Activated CD4-positive, CD25-positive, alpha-beta regulatory T cell (primary cell): ENCODE results near the gene RPS6KA6.
"Not testable (repeated sequence)": the region's sequence is repeated elsewhere in the genome, so short reads cannot be mapped to it uniquely, and the experiment has no call there.

Experiments used
- DNase-seq, 4 experiments: peaks; one replicate each; lab custom pipeline; 2025; lab: John Stamatoyannopoulos, UW

Gene RPS6KA6

DNA sequence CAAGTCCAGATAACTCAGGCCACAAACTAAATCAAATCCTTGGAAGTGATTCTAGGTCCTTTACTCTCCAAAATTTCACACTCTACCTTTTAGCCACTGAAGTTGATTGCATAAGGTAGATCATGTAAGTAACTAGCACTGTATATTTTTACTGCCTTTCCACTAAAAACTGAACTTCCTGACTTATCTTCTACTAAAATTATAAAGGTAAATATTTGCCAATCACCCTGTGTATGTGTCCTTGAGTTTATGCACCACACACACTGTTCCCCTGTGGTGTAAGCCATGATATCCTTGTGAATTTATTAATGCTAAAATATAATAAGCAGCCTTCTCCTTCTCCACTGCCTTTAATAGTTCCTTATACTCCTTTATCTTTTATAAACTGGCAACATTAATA lies 25.6 kb downstream of the RPS6KA6 start:
- DNase-seq, result no peak

DNA sequence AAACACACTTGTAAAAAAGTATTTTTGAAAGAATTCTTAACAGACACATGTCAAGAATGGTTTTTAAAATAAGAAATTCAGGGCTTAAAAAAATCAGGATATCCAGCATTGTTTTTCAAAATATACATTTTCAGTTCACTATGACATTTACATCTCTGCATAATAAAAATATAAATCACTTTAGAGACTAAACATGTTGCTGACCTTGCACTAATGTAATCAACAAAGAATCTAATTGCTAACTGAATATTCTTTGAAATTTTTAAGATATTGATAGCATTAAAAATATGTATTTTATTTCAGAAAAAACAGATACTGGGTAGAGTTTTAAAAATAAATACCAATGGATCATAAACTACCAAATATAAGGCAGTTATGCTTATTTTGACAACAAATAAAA lies 26.4 kb downstream of the RPS6KA6 start:
- DNase-seq, result no peak

DNA sequence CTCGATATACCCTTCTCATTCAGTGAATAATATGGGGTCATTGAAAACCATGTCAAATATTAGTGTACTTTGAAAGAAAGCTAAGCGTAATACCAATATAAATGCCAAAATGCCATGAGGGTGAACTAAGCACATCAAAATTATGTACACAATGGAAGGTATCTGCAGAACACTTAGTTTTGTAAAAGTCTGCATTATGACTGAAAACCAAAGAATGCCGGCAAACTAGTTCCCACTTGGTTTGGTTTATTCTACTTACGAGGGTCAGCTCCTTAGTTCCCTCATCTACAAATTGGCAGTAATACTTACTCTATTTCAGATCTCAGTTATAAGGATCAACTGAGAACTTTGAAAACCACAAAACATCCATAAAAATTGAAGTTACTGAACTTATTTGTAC lies 27.3 kb downstream of the RPS6KA6 start:
- DNase-seq, result no peak

DNA sequence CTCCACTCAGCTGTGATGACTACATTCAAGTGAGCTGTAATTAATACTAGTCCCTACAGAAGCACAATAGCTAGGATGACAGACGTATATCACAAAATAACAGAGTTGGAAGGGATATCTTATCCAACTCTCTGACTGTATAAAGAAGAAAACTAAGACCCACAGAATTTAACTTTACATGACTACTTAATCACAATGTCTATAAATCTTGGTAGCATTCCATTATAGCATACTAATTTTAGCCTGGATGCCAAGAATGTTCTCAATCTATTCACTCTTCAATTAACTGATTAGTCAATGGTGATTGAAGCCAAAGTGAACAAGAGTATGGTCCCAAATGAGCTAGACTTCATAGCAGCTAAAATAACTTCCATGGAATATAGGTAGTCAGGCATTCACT lies 31.2 kb downstream of the RPS6KA6 start:
- no peak for DNase-seq

DNA sequence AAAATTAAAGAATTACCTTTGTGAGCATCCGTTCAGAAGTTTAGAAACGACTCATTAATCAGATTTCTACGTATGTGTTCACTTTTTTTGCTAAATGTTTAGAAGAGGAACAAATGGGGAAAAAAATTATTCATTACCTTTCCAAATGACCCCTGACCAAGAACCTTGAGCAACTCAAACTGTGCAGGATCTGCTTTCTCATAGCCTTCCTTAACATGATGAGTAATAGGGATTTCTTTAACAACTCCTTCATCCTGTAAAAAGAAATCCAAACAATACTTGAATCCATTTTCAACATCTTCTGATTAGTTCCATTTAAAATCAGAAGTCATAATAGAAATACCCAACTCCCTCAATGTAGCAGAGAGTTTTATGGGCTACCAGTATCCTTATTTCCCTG lies 32.1 kb downstream of the RPS6KA6 start:
- no peak for DNase-seq

DNA sequence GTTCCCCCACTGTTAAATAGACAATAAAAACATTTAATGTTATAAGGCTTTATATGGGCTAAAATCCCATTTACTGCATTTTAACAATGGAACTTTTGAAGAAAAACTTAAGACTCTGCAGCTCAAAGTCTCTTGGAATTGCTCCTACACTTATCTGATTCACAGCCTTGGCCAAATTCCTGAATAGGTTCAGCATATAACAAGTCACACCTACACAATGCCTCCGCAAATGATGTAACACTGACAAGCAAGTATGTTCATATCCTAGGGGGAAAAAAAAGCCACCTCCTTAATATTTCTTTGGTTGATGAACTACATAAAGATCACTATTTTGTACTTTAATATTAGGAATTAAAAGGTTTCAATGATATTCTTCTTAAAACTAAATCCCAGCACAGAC lies 34.5 kb downstream of the RPS6KA6 start:
- DNase-seq, result no peak

DNA sequence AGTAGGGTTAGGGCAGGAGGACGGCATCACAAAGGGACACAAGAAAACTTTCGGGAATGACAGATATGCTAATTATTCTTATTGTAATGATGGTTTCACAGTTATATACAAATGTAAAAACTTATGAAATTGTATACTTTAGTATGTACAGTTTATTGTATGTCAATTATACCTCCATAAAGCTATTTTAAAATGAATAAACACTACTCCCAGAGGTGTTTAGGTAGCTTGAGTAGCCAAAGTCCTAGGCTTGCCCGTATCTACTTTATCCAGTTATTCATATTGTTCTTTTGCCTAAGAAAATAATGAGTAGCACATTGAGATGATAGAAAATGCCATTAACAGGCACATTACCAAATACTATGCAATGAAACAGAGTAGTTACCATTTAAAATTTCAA lies 43.0 kb downstream of the RPS6KA6 start:
- DNase-seq, result no peak

DNA sequence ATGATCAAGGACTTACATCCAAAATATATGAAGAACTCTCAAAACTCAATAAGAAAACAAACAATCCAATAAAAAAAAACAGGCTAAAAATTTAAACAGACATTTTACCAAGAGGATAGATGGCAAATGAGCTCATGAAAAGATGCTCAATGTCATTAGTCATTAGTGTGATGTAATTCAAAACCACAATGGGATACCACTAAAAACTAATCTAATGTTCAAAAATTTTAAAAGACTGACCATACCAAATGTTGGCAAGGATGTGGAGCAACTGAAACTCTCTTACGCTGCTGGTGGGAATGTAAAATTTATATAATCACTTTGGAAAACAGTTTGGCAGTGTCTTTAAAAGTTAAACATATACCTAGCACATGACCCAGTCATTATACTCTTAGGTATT lies 43.7 kb downstream of the RPS6KA6 start:
- DNase-seq, result no peak

DNA sequence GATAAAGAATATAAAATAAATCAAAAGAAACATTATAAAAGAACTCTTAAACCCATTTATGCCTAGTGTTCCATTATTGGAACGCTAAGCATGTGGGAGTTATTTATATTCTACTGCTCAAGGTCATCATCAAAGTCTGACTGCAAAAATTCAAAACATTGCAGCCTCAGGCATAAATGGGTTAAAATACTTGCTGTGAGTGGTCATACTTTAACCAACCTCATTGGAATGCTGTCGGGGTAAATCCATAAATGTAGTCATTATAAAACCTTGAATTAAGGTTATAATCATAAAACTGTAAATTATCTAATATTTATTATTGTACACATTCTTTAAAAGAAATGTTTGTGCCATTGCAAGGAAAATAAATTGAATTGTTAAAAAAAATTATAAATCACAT lies 55.0 kb downstream of the RPS6KA6 start:
- no peak for DNase-seq

DNA sequence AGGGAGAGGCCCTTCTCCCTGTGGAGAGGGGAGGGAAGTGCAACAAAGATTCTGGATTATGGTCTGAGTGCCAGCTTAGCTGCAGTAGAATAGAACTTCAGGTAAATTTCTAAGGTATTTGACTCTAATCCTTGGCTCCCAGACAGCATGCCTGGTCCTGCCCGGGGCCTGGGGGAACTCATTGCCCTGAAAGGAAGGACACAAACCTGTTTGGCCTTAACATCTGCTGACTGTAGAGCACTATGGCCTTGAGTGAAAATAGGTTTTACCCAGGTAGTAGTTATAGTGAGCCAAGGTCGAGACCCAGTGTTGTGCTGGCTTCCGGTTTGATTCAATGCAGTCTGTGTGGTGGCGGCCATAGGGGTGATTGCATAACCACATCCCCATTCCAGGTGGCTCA lies 64.4 kb downstream of the RPS6KA6 start:
- DNase-seq, result no peak

DNA sequence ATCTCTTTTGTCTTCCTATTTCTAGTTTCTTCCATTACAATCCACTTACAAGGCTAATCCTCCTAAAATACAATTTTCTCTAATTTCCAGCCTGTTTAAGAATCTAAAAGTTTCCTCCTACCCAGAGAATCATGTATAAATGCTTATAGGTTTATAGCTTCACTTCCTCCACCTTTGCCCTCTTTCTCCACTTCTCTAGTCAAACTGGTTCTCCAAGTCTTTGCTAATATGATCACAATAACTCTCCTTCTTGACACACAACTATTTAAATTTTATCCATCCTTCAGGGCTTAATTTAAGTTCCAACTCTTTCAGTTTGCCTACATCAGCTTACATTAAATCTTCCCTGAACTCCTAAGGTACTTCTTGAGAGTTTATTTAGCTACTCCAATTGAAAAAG lies 69.2 kb downstream of the RPS6KA6 start:
- DNase-seq, result no peak

DNA sequence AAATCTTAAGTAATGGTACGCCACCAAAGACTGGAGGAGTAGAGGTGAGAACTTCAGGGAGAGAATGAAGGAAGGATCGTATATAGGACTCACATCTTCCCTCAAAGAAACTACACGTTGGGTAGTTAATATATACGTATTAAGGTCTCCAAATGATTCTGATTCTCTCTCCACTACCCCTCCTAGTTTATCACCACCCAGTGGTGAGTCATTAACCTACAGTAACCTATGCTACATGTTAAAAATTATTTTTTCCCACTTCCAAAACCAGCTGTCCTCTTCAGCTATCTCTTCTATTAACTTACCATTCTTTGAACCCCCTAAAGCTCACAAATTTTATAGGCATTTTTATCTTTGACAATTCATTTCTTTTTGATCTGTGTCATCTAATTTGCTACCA lies 69.7 kb downstream of the RPS6KA6 start:
- no peak for DNase-seq

DNA sequence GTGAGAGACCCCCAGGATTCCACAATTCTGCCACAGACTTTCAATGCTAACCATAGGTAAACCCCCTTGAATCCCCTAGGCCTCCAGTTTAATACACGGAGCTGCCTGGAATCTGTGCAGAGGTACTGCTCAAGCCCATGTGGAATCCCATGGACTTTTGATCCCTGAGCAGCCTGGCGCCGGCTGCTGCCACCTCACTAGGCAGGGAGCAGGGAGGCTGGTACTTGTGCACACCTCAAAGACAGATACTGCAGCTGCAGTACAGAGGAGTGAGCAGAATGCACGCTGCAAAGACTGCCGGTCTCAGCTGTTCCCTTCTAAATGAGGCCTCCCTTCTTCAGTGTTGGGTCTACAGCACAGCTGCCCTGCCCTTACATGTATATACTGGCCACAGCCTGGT lies 79.4 kb downstream of the RPS6KA6 start:
- DNase-seq, result no peak

DNA sequence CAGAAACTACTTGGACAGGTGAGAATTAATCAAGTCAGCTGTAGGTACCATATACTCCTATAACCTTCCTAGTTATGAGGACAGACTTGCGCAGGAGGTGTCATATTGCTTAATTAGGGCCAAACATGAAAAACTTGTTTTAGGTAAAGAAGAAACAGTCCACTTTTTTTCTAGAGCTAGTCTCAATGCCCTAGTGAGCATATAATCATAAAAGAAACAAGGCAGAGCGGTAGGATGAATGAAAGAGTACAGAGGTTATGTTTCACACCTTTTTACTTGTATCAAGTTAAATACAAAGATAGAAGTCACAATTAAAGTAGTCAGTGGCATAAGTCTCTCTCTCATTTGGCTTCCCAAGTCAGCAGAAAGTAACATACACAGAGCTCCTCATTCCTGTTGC lies 88.9 kb downstream of the RPS6KA6 start:
- DNase-seq, result no peak

DNA sequence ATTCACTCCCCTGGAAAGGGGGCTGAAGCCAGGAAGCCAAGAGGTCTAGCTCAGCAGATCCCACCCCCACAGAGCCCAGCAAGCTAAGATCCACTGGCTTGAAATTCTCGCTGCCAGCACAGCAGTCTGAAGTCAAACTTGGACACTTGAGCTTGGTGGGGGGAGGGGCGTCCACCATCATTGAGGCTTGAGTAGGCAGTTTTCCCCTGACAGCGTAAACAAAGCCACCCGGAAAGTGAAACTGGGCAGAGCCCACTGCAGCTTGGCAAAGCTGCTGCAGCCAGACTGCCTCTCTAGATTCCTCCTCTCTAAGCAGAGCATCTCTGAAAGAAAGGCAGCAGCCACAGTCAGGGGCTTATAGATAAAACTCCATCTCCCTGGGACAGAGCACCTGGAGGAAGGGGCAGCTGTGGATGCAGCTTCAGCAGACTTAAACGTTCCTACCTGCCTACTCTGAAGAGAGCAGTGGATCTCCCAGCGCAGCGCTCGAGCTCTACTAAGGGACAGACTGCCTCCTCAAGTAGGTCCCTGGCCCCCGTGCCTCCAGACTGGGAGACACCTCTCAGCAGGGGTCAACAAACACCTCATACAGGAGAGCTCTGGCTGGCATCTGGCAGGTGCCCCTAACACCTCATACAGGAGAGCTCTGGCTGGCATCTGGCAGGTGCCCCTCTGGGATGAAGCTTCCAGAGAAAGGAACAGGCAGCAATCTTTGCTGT lies 108.4 kb downstream of the RPS6KA6 start:
- not testable (repeated sequence) for DNase-seq

DNA sequence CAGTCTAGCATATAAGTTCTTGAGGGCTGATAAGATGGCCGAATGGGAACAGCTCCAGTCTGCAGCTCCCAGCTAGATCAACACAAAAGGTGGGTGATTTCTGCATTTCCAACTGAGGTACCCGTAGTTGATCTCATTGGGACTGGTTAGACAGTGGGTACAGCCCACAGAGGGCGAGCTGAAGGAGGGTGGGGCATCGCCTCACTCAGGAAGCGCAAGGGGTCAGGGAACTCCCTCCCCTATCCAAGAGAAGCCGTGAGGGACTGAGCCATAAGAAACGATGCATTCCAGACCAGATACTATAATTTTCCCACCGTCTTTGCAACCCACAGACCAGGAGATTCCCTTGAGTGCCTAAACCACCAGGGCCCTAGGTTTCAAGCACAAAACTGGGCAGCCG lies 109.0 kb downstream of the RPS6KA6 start:
- no peak for DNase-seq

DNA sequence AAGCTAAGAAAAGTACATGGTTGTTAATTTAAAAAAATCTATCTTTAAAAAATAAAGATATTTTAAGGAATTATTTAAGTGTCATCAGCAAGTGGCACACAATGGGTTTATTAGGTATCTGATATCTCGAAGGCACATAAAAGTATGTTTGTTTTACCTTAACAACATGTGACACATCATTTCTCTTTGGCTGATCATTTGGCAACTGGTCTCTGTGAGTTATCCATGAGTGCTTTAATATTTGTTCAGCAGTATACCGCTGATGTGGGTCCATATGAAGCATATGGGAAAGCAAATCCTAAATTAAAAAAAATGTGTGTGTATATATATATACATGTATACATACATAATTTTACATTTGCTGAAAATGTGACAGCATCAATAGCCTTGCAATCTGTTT lies 123.2 kb downstream of the RPS6KA6 start:
- DNase-seq, result no peak

DNA sequence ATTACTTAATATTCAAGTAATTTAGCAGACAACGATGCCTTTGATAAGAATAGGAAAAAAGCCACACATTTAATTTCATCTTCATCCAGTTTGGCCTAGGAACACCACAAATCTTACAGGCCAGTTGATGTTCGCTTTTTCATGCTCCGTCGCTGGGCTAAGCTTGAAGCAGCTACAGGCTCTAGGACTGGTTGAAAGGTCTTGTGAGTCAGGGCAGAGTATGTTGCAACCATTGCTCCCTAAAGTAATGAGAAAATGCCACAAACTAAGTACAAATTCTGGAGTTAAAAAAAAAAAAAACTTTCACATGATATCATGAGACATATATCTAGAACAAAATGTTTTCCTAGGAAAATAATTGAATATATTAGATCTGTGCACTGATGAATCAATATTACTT lies 123.8 kb downstream of the RPS6KA6 start:
- no peak for DNase-seq

DNA sequence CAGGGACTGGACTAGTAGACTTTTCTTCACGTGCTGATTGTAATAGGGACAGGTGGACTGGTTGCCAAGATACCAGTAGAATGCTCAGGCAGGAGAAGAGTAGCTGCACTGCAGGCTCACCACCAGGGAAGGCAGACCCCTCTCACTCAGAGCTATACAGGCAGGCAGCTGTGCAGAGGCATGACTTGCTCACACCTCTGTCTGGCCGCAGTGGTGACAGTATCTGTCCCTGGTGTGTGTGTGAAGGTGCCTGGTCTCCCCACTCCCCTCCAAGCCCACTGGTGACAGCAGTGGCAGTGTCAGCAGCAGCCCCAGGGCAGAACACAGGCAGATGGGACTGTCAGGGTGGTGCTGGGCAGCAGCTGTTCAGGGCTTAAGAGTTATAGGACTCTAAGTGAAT lies 140.7 kb downstream of the RPS6KA6 start:
- no peak for DNase-seq

DNA sequence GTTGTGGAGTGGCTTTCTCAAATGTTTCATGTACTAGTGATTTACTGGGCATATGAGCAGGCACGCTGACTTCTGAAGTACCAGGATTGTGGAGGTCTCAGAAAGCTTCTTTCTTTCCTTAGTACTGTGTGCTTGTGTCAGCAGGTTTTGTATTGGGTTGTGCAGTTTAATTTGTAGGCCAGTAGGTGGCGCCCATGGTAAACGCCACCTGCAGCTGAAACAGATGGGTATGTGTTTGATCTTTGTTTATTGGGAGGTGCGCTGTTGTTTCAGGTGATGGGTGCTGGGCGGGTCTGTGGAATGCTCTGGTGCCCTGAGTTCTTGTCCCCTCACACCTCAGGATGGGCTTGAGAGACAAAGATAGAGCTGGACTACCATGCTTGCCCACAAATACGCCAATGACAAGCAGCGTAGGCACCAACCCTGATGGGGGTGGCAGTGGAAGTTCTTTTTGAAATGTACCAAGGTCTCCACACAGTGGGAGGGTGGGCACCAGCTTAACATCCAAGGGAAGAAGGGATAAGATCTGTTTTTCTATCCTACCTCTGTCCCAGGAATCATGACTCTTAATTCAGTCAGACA lies 141.5 kb downstream of the RPS6KA6 start:
- no peak for DNase-seq

DNA sequence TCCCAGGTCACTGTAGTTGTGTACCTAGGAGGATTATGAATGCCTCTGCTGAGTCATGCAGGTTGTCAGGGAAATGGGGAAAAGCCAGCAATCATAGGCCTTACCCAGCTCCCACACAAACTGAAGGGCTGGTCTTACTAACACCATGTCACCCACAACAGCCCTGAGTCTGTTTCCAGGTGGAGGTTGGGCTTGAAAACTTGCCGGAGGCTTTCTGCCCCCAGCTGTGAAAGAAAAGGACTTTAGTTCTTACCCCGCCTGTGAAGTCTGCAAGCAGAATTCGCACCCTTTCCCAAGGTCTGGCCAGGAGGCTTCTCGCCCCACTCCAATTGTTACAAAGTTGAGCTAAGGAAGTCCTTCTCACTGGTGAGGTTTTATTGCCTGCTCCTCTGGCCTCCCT lies 143.9 kb downstream of the RPS6KA6 start:
- no peak for DNase-seq
